Stimulated activated CD4-positive, alpha-beta T cell treated with anti-CD3 and anti-CD28 coated beads, Interleukin-15, amount 100 ng/mL, for 1 hour (primary cell): Measurements from ENCODE around the gene LAMP1.
"Not testable (repeated sequence)": the region's sequence is repeated elsewhere in the genome, so short reads cannot be mapped to it uniquely, and the experiment has no call there.

Experiments
- DNase-seq, 2 donors: peaks; one replicate each; pipeline ENCODE4 v3.0.0-alpha.2; 2020; ENCODE audit warnings: low read depth in 1 of 2, low spot score in 1 of 2

Gene LAMP1

GRCh38 chr13:113354831-113355610 lies 58.0 kb downstream of the LAMP1 start:
- no peak for DNase-seq

GRCh38 chr13:113355621-113356020 lies 58.6 kb downstream of the LAMP1 start:
- DNase-seq = no peak

GRCh38 chr13:113356596-113356995 lies 59.6 kb downstream of the LAMP1 start:
- DNase-seq = no peak

- no peak for DNase-seq
These were observed 60.5 kb downstream of the LAMP1 start for GRCh38 chr13:113357529-113357928.

GRCh38 chr13:113358653-113359190 lies 61.7 kb downstream of the LAMP1 start:
- DNase-seq = no peak

- DNase-seq = no peak
These were observed 62.5 kb downstream of the LAMP1 start for GRCh38 chr13:113359571-113359970.

GRCh38 chr13:113360446-113360845 lies 63.4 kb downstream of the LAMP1 start:
- no peak for DNase-seq

GRCh38 chr13:113361406-113361805 lies 64.4 kb downstream of the LAMP1 start:
- DNase-seq = no peak

GRCh38 chr13:113364311-113364889 lies 67.4 kb downstream of the LAMP1 start:
- no peak for DNase-seq

- DNase-seq = no peak
These were observed 68.0 kb downstream of the LAMP1 start for GRCh38 chr13:113364901-113365582.

- no peak for DNase-seq
These were observed 68.5 kb downstream of the LAMP1 start for GRCh38 chr13:113365583-113365970.

- DNase-seq = no peak
These were observed 69.0 kb downstream of the LAMP1 start for GRCh38 chr13:113365971-113366588.

GRCh38 chr13:113367020-113367560 lies 70.1 kb downstream of the LAMP1 start:
- DNase-seq = no peak

- no peak for DNase-seq
These were observed 70.7 kb downstream of the LAMP1 start for GRCh38 chr13:113367771-113368170.

- not testable (repeated sequence) for DNase-seq
These were observed 71.3 kb downstream of the LAMP1 start for GRCh38 chr13:113368353-113368752.

- DNase-seq = no peak
These were observed 72.2 kb downstream of the LAMP1 start for GRCh38 chr13:113369189-113369588.

- DNase-seq = no peak
These were observed 72.8 kb downstream of the LAMP1 start for GRCh38 chr13:113369881-113370280.

- DNase-seq = no peak
These were observed 74.0 kb downstream of the LAMP1 start for GRCh38 chr13:113371061-113371460.

GRCh38 chr13:113371701-113372100 lies 74.7 kb downstream of the LAMP1 start:
- DNase-seq = not testable (repeated sequence)
